HepG2 (cell line): ENCODE data around the gene ZNF547. TPM values are rescaled to one million over a fixed set of nuclear protein-coding genes. Genes with fewer than 3 reads are reported as not detected.

ENCODE experiments used
- ELF1 ChIP-seq: sonication (generic); formaldehyde crosslinking; IDR thresholded peaks from 2 replicates; pipeline ENCODE4 v1.4.0; 2020; ENCODE audit warnings: missing genetic modification reagents
- HDAC1 ChIP-seq: sonication (generic); formaldehyde crosslinking; IDR thresholded peaks from 2 replicates; pipeline ENCODE4 v1.5.1; 2020; ENCODE audit warnings: mild to moderate bottlenecking, missing genetic modification reagents
- HOMEZ ChIP-seq: IDR thresholded peaks from 2 replicates; pipeline ENCODE4 v1.6.1; 2016; ENCODE audit warnings: low read depth
- KLF13 ChIP-seq: sonication (generic); formaldehyde crosslinking; IDR thresholded peaks from 2 replicates; pipeline ENCODE4 v1.4.0; 2020; ENCODE audit warnings: mild to moderate bottlenecking, missing genetic modification reagents
- NR2F2 ChIP-seq: IDR thresholded peaks from 2 replicates; pipeline ENCODE4 v1.6.1; 2012; ENCODE audit warnings: low read depth, inconsistent platforms, borderline replicate concordance
- PBX2 ChIP-seq: IDR thresholded peaks from 2 replicates; pipeline ENCODE4 v1.6.1; 2016; ENCODE audit warnings: control low read depth
- SUZ12 ChIP-seq: fragments of 150-350 bp; IDR thresholded peaks from 2 replicates; pipeline ENCODE4 v1.6.1; 2014; ENCODE audit warnings: low read depth, low read length
- YEATS4 ChIP-seq: sonication (generic); formaldehyde crosslinking; IDR thresholded peaks from 2 replicates; pipeline ENCODE4 v1.4.0; 2020; ENCODE audit warnings: missing genetic modification reagents, borderline replicate concordance
- ZNF143 ChIP-seq: sonication (generic); formaldehyde crosslinking; IDR thresholded peaks from 2 replicates; pipeline ENCODE4 v1.4.0; 2020; ENCODE audit warnings: missing genetic modification reagents
- ZNF430 ChIP-seq: sonication (generic); formaldehyde crosslinking; IDR thresholded peaks from 2 replicates; pipeline ENCODE4 v1.9.0; 2021; ENCODE audit warnings: mild to moderate bottlenecking, missing genetic modification reagents
- ZNF564 ChIP-seq: sonication (generic); formaldehyde crosslinking; IDR thresholded peaks from 2 replicates; pipeline ENCODE4 v1.8.1; 2023; ENCODE audit warnings: mild to moderate bottlenecking, missing genetic modification reagents
- polyA plus RNA-seq, 8 experiments: library from polyadenylated mRNA; depleted of rRNA in 3 of 8; stranded (reverse) in 7 of 8; unstranded in 1 of 8; fragments of >200 nt; fragmentation: Illumina TruSeq in 4 of 8; extraction: Trizol in 4 of 8; gene quantifications; 2 replicates each; pipeline versions ENCODE4 v1.2.1 to v1.2.3, GENCODE V29; 2011 to 2016; ENCODE audit warnings: low read depth in 4 of 8, missing spikeins in 1 of 8, mixed read lengths in 1 of 8; ENCODE audit not compliant: insufficient read depth in 1 of 8
- total RNA-seq, 5 experiments: library from RNA; depleted of rRNA; stranded (reverse); fragments of >200 nt; fragmentation: Illumina TruSeq; extraction: Trizol; gene quantifications; 2 replicates each; pipeline ENCODE4 v1.2.3, GENCODE V29; 2016; ENCODE audit warnings: low read depth in 1 of 5
- TF ChIP-seq, protein P1 (sequence below): sonication (generic); formaldehyde crosslinking; IDR thresholded peaks from 2 replicates; pipeline ENCODE4 v1.4.0; 2020; ENCODE audit warnings: mild to moderate bottlenecking, low read depth, missing genetic modification reagents
- TF ChIP-seq, protein P2 (sequence below): sonication (generic); formaldehyde crosslinking; IDR thresholded peaks from 2 replicates; pipeline ENCODE4 v1.5.1; 2020; ENCODE audit warnings: mild to moderate bottlenecking, moderate library complexity, missing genetic modification reagents
- TF ChIP-seq, protein P3 (sequence below): sonication (generic); formaldehyde crosslinking; IDR thresholded peaks from 2 replicates; pipeline ENCODE4 v1.5.0; 2020; ENCODE audit warnings: mild to moderate bottlenecking, missing genetic modification reagents, borderline replicate concordance

ZNF547 gene
- total and polyA plus RNA-seq, 2 of the 13 experiments (the other 11 are each of a cell fraction or from before 2014, with no cell fraction given): 2.0 to 2.6 TPM

DNA sequence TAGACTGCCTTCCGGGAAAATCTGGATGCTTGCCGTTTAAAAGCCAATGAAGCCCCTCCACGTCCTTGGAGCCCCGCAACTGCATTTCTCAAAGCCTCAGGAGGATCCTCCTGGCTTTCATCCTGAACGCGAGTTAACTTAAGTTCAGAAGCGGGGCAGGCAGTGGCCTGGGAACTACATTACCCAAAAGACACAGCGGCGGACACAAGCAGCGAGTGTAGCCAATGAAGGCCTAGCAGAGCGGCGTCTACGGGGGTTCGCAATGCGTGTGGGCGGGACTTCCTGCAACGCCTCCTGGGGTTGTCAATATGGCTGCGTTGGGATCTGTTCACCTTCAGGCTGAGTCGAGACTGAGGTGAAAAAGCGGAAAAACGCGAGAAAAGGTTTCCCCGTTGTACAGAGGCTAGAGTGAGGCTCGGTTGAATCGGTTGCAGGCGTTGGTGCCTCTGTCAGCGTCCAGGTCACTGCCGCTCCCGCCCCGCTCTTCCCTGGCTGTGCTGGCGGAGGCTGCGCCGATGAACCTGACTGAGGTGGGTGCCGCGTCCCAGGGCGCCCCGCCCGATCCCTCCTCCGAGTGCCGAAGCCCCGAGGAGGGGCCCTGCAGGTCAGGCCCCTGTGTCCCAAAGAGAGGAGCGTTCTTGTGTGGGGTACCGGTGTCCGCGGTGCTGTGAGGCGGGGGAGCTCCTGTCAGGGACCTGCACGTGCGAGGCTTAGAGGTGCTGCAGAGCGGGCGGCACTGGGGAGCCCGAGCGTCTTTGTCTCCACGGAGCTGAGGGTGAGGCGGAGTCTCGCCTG, 47.7 kb downstream of the ZNF547 start, which contains the start of gene ZNF17 (continued):
- peak; percentile 88 for TF ChIP-seq PBX2
- TF ChIP-seq, protein P1, sequence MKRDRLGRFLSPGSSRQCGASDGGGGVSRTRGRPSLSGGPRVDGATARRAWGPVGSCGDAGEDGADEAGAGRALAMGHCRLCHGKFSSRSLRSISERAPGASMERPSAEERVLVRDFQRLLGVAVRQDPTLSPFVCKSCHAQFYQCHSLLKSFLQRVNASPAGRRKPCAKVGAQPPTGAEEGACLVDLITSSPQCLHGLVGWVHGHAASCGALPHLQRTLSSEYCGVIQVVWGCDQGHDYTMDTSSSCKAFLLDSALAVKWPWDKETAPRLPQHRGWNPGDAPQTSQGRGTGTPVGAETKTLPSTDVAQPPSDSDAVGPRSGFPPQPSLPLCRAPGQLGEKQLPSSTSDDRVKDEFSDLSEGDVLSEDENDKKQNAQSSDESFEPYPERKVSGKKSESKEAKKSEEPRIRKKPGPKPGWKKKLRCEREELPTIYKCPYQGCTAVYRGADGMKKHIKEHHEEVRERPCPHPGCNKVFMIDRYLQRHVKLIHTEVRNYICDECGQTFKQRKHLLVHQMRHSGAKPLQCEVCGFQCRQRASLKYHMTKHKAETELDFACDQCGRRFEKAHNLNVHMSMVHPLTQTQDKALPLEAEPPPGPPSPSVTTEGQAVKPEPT: 0 out of 2 replicates have a peak, but pooled peaks have one; percentile 63
- TF ChIP-seq KLF13: no peak
- TF ChIP-seq ZNF143 (CRISPR knock-in tag): peak; percentile 97
- peak; percentile 54 for TF ChIP-seq YEATS4 (CRISPR knock-in tag)
- TF ChIP-seq ZNF430: no peak
- 0 out of 2 replicates have a peak, but pooled peaks have one; percentile 6 for TF ChIP-seq HOMEZ (CRISPR knock-in tag)
- TF ChIP-seq, protein P2, sequence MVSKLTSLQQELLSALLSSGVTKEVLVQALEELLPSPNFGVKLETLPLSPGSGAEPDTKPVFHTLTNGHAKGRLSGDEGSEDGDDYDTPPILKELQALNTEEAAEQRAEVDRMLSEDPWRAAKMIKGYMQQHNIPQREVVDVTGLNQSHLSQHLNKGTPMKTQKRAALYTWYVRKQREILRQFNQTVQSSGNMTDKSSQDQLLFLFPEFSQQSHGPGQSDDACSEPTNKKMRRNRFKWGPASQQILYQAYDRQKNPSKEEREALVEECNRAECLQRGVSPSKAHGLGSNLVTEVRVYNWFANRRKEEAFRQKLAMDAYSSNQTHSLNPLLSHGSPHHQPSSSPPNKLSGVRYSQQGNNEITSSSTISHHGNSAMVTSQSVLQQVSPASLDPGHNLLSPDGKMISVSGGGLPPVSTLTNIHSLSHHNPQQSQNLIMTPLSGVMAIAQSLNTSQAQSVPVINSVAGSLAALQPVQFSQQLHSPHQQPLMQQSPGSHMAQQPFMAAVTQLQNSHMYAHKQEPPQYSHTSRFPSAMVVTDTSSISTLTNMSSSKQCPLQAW: 0 out of 2 replicates have a peak, but pooled peaks have one; percentile 14
- TF ChIP-seq ZNF564 (CRISPR knock-in tag): 0 out of 2 replicates have a peak, but pooled peaks have one; percentile 47
- no peak; the same call in 1 of the 2 replicates for TF ChIP-seq NR2F2
- peak; percentile 90; the same call in 1 of the 2 replicates for TF ChIP-seq HDAC1 (CRISPR knock-in tag)
- TF ChIP-seq, protein P3, sequence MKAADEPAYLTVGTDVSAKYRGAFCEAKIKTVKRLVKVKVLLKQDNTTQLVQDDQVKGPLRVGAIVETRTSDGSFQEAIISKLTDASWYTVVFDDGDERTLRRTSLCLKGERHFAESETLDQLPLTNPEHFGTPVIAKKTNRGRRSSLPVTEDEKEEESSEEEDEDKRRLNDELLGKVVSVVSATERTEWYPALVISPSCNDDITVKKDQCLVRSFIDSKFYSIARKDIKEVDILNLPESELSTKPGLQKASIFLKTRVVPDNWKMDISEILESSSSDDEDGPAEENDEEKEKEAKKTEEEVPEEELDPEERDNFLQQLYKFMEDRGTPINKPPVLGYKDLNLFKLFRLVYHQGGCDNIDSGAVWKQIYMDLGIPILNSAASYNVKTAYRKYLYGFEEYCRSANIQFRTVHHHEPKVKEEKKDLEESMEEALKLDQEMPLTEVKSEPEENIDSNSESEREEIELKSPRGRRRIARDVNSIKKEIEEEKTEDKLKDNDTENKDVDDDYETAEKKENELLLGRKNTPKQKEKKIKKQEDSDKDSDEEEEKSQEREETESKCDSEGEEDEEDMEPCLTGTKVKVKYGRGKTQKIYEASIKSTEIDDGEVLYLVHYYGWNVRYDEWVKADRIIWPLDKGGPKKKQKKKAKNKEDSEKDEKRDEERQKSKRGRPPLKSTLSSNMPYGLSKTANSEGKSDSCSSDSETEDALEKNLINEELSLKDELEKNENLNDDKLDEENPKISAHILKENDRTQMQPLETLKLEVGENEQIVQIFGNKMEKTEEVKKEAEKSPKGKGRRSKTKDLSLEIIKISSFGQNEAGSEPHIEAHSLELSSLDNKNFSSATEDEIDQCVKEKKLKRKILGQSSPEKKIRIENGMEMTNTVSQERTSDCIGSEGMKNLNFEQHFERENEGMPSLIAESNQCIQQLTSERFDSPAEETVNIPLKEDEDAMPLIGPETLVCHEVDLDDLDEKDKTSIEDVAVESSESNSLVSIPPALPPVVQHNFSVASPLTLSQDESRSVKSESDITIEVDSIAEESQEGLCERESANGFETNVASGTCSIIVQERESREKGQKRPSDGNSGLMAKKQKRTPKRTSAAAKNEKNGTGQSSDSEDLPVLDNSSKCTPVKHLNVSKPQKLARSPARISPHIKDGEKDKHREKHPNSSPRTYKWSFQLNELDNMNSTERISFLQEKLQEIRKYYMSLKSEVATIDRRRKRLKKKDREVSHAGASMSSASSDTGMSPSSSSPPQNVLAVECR (CRISPR knock-in tag): peak; percentile 83; the same call in 1 of the 2 replicates
- peak; percentile 64 for TF ChIP-seq SUZ12
- TF ChIP-seq ELF1 (CRISPR knock-in tag): peak; percentile 74
